Daoy (cell line): Measurements from ENCODE around the gene LENG1. TPM values are rescaled to one million over a fixed set of nuclear protein-coding genes. Genes with fewer than 3 reads are reported as not detected.

Source experiments
- DNase-seq: peaks from one replicate; pipeline ENCODE4 v3.0.0-alpha.2; 2015; ENCODE audit warnings: low read depth
- total RNA-seq: library from RNA; depleted of rRNA; stranded (reverse); fragments of >200 nt; shearing (Covaris generic); gene quantifications from 2 replicates; pipeline ENCODE4 v1.2.3, GENCODE V29; 2014; rRNA removed

LENG1 gene
- total RNA-seq, 1 experiment from 2014 or later: 21.3 TPM

GRCh38 chr19:54109651-54110050 lies 49.9 kb downstream of the LENG1 start:
- no peak for DNase-seq

DNA sequence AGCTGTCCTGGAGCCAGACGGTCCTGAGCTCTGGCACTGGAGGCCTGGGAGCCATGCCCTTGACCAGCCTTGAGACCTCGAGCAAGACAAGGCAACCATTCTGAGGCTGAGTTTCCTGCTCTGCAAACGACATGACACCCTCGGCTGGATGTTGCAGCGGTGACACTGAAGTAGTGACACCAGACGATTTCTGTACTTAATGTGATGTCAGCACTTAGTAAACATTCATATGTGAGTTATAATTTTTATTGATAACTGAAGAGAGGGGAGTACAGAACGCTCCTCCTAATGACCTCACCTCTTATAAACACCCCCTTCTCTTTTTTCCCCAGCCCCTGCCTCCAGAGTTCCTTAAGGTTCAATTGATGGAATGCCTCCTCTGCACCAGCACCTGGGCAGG lies 51.0 kb downstream of the LENG1 start:
- DNase-seq: no peak

- DNase-seq: no peak
Observed at GRCh38 chr19:54107876-54108490, 51.5 kb downstream of the LENG1 start.

GRCh38 chr19:54106716-54107115 lies 52.8 kb downstream of the LENG1 start:
- DNase-seq: no peak

DNA sequence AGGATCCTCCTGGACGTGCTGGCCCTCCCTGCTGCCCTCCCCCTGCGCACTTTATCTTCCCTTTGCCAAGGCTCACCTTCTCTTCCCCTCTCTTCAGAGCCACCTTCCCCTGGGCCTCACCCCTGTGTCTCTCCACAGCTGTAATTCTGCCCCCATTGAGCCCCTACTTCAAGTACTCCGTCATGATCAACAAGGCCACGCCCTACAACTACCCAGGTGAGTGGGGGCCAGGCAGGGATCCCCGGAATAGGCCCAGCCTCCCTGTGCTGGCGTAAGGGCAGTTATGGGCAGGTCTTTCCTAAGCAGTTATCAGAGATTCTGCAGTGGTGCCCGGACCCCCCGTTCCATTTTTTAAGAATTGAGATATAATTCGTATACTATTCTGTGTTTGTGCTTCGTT lies 53.7 kb downstream of the LENG1 start:
- DNase-seq: no peak

Other genes starting within 250 kb of the LENG1 start
- gene CACNG8, start 196.8 kb downstream of the LENG1 start, total RNA-seq: 0.48 and 2.9 TPM in 2 replicates
- 1.0 and 9.3 TPM in 2 replicates for gene CACNG6, start 168.1 kb downstream of the LENG1 start, total RNA-seq
- not detected in 2 replicates for gene VSTM1, start 95.8 kb downstream of the LENG1 start, total RNA-seq
- gene TARM1, start 78.4 kb downstream of the LENG1 start, total RNA-seq: not detected in 2 replicates
- gene OSCAR, start 58.9 kb downstream of the LENG1 start, total RNA-seq: 0.27 and 0.74 TPM in 2 replicates
- gene NDUFA3, start 56.9 kb downstream of the LENG1 start, total RNA-seq: 17.4 and 34.1 TPM in 2 replicates
- 60.2 and 101 TPM in 2 replicates for gene TFPT, start 44.1 kb downstream of the LENG1 start, total RNA-seq
- 78.8 and 92.3 TPM in 2 replicates for gene PRPF31, start 44.0 kb downstream of the LENG1 start, total RNA-seq
- 10.9 and 14.0 TPM in 2 replicates for gene CNOT3, start 22.0 kb downstream of the LENG1 start, total RNA-seq
- gene TMC4, start 13.4 kb upstream of the LENG1 start, total RNA-seq: 0.06 TPM in 1 of 2 replicates, not detected in the other
- gene MBOAT7, start 29.9 kb upstream of the LENG1 start, total RNA-seq: 74.9 and 89.3 TPM in 2 replicates
- gene TSEN34, start 31.6 kb upstream of the LENG1 start, total RNA-seq: 88.1 and 141 TPM in 2 replicates
- gene RPS9, start 41.1 kb upstream of the LENG1 start, total RNA-seq: 2,362 and 2,452 TPM in 2 replicates
- gene LILRB3, start 63.3 kb upstream of the LENG1 start, total RNA-seq: not detected in 2 replicates
- gene LILRA6, start 83.1 kb upstream of the LENG1 start, total RNA-seq: not detected in 2 replicates
- not detected in 2 replicates for gene LILRB5, start 97.6 kb upstream of the LENG1 start, total RNA-seq
- gene LILRB2, start 121.4 kb upstream of the LENG1 start, total RNA-seq: not detected in 2 replicates
- not detected in 2 replicates for gene LILRA5, start 153.4 kb upstream of the LENG1 start, total RNA-seq
- not detected in 2 replicates for gene LILRA4, start 179.4 kb upstream of the LENG1 start, total RNA-seq
- not detected in 2 replicates for gene LAIR1, start 205.2 kb upstream of the LENG1 start, total RNA-seq